Neural cell (in vitro differentiated cells): ENCODE measurements around the gene SNTG2. TPM values are rescaled to one million over a fixed set of nuclear protein-coding genes. Genes with fewer than 3 reads are reported as not detected.

Experiments
- H2AFZ ChIP-seq: fragments of 200-600, 300-800 bp; sonication (generic), shearing (Covaris generic); 2 replicates; pipeline ENCODE4 v1.6.0; 2014; ENCODE audit warnings: low read depth, mild to moderate bottlenecking, antibody characterized with exemption, low read length, moderate library complexity
- H3F3A ChIP-seq: fragments of 200-600 bp; shearing (Covaris generic); 2 replicates; pipeline ENCODE4 v1.6.1; 2016; ENCODE audit warnings: mild to moderate bottlenecking, moderate library complexity, mixed read lengths, antibody characterized with exemption, low read length; ENCODE audit not compliant: insufficient read depth, poor library complexity, severe bottlenecking
- H3K27ac ChIP-seq: fragments of 200-600, 300-800 bp; sonication (generic), shearing (Covaris generic); 2 replicates; pipeline ENCODE4 v1.5.1; 2014; ENCODE audit warnings: mild to moderate bottlenecking, low read length, moderate library complexity
- H3K27me3 ChIP-seq: fragments of 300-800, 200-600 bp; sonication (generic), shearing (Covaris generic); 2 replicates; pipeline ENCODE4 v1.6.0; 2014; ENCODE audit warnings: mild to moderate bottlenecking, low read depth, low read length, moderate library complexity; ENCODE audit not compliant: insufficient read depth
- H3K36me3 ChIP-seq: fragments of 300-800, 200-600 bp; sonication (generic), shearing (Covaris generic); 2 replicates; pipeline ENCODE4 v1.5.1; 2014; ENCODE audit warnings: mild to moderate bottlenecking, antibody characterized with exemption, low read length, moderate library complexity; ENCODE audit not compliant: insufficient read depth
- H3K4me2 ChIP-seq: fragments of 300-800, 200-600 bp; sonication (generic), shearing (Covaris generic); 2 replicates; pipeline ENCODE4 v1.6.0; 2014; ENCODE audit warnings: mild to moderate bottlenecking, low read length
- H3K4me3 ChIP-seq: fragments of 300-800, 200-600 bp; sonication (generic), shearing (Covaris generic); 2 replicates; pipeline ENCODE4 v1.5.1; 2014; ENCODE audit warnings: mild to moderate bottlenecking, low read length, moderate library complexity
- H3K79me2 ChIP-seq: fragments of 200-600 bp; shearing (Covaris generic); replicated peaks from 2 replicates; pipeline ENCODE4 v1.6.0; 2014; ENCODE audit warnings: mild to moderate bottlenecking, low read length, moderate library complexity; ENCODE audit not compliant: insufficient read depth
- H3K9ac ChIP-seq: fragments of 300-800, 200-600 bp; sonication (generic), shearing (Covaris generic); 2 replicates; pipeline ENCODE4 v1.6.1; 2016; ENCODE audit warnings: mild to moderate bottlenecking, low read length, mixed read lengths
- H3K9me2 ChIP-seq: fragments of 200-600 bp; shearing (Covaris generic); 2 replicates; pipeline ENCODE4 v1.6.1; 2016; ENCODE audit warnings: mild to moderate bottlenecking, low read length, mixed read lengths; ENCODE audit not compliant: insufficient read depth
- H3K9me3 ChIP-seq: fragments of 200-600, 300-800 bp; sonication (generic), shearing (Covaris generic); 2 replicates; pipeline ENCODE4 v1.6.1; 2016; ENCODE audit warnings: mild to moderate bottlenecking, mixed run types, low read length, moderate library complexity, mixed read lengths
- H4K20me1 ChIP-seq: fragments of 200-600 bp; shearing (Covaris generic); 2 replicates; pipeline ENCODE4 v1.6.1; 2016; ENCODE audit warnings: mild to moderate bottlenecking, mixed run types; ENCODE audit not compliant: insufficient read depth
- CTCF ChIP-seq: fragments of 450-650 bp; IDR thresholded peaks from 2 replicates; pipeline ENCODE4 v1.5.1; 2014; ENCODE audit warnings: antibody characterized with exemption, mild to moderate bottlenecking, moderate library complexity; ENCODE audit not compliant: poor library complexity, severe bottlenecking
- EP300 ChIP-seq: fragments of 450-650 bp; conservative IDR thresholded peaks from 2 replicates; pipeline ENCODE4 v1.6.1; 2014; ENCODE audit warnings: antibody characterized with exemption, mild to moderate bottlenecking, moderate library complexity; ENCODE audit not compliant: poor library complexity, severe bottlenecking
- EZH2 ChIP-seq: fragments of 200-600, 300-800 bp; shearing (Covaris generic), sonication (generic); IDR thresholded peaks from 2 replicates; pipeline ENCODE4 v1.6.1; 2014; ENCODE audit warnings: antibody characterized with exemption, low read length, borderline replicate concordance, mild to moderate bottlenecking; ENCODE audit not compliant: insufficient read depth, poor library complexity, severe bottlenecking
- MXI1 ChIP-seq: fragments of 450-650 bp; conservative IDR thresholded peaks from 2 replicates; pipeline ENCODE4 v1.6.1; 2014; ENCODE audit warnings: antibody characterized with exemption, mild to moderate bottlenecking; ENCODE audit not compliant: poor library complexity, severe bottlenecking
- POLR2AphosphoS5 ChIP-seq: IDR thresholded peaks from 2 replicates; pipeline ENCODE4 v1.6.1; 2012
- RAD21 ChIP-seq: fragments of 450-650 bp; conservative IDR thresholded peaks from 2 replicates; pipeline ENCODE4 v1.6.1; 2014; ENCODE audit warnings: antibody characterized with exemption, mild to moderate bottlenecking, moderate library complexity
- REST ChIP-seq: IDR thresholded peaks from 2 replicates; pipeline ENCODE4 v1.6.1; 2012; ENCODE audit warnings: borderline replicate concordance
- SMC3 ChIP-seq: fragments of 450-650 bp; conservative IDR thresholded peaks from 2 replicates; pipeline ENCODE4 v1.6.1; 2014; ENCODE audit warnings: antibody characterized with exemption, mild to moderate bottlenecking, moderate library complexity; ENCODE audit not compliant: poor library complexity
- TAF1 ChIP-seq: IDR thresholded peaks from 2 replicates; pipeline ENCODE4 v1.6.1; 2012; ENCODE audit warnings: low read depth
- polyA plus RNA-seq: library from polyadenylated mRNA; depleted of rRNA; stranded (reverse); fragments of >200 nt; gene quantifications from 2 replicates; pipeline ENCODE4 v1.2.3, GENCODE V29; 2014

SNTG2 gene
- polyA plus RNA-seq, 1 donor from 2014 or later, result not detected

GRCh38 chr2:1405967-1406366, 455.3 kb downstream of the SNTG2 start:
- no peak overlapping the region for H3K9ac ChIP-seq
- no peak overlapping the region for H3K4me3 ChIP-seq
- H3K79me2 ChIP-seq, result no peaks in the 10 kb centered on the region
- no peaks in the 10 kb centered on the region for H3K9me2 ChIP-seq
- H3K27ac ChIP-seq, result no peak overlapping the region
- H3K36me3 ChIP-seq, result no peaks in the 10 kb centered on the region
- no peaks in the 10 kb centered on the region for H4K20me1 ChIP-seq
- no peak overlapping the region for H3K4me2 ChIP-seq
- no peaks in the 10 kb centered on the region for H3K9me3 ChIP-seq
- TF ChIP-seq MXI1 (no peak), TAF1 (no peak)
- H3F3A ChIP-seq, result no peaks in the 10 kb centered on the region
- no peaks in the 10 kb centered on the region for H3K27me3 ChIP-seq
- no peak overlapping the region for H2AFZ ChIP-seq

- Histone ChIP-seq H2AFZ (no peak overlapping the region), H3K4me2 (no peak overlapping the region), H3K4me3 (no peak overlapping the region), H3K9ac (no peak overlapping the region), H3K27ac (no peak overlapping the region), H3K9me3 (no peaks in the 10 kb centered on the region), H3K36me3 (no peaks in the 10 kb centered on the region), H4K20me1 (no peaks in the 10 kb centered on the region), H3F3A (no peaks in the 10 kb centered on the region), H3K79me2 (no peaks in the 10 kb centered on the region), H3K9me2 (no peaks in the 10 kb centered on the region), H3K27me3 (no peaks in the 10 kb centered on the region)
- TF ChIP-seq POLR2AphosphoS5 (no peak), EP300 (no peak), SMC3 (no peak), TAF1 (no peak), MXI1 (no peak), EZH2 (no peak), CTCF (no peak), REST (no peak)
These were observed 455.8 kb downstream of the SNTG2 start for GRCh38 chr2:1406434-1406833.

GRCh38 chr2:1407950-1408675, 457.5 kb downstream of the SNTG2 start:
- no peak overlapping the region for H3K4me2 ChIP-seq
- H3K36me3 ChIP-seq, result no peaks in the 10 kb centered on the region
- no peaks in the 10 kb centered on the region for H3K9me3 ChIP-seq
- H3K27me3 ChIP-seq, result no peaks in the 10 kb centered on the region
- H3K27ac ChIP-seq, result no peak overlapping the region
- no peak overlapping the region for H2AFZ ChIP-seq
- no peaks in the 10 kb centered on the region for H3F3A ChIP-seq
- no peaks in the 10 kb centered on the region for H3K79me2 ChIP-seq
- no peak for TF ChIP-seq MXI1
- TF ChIP-seq TAF1, result no peak
- TF ChIP-seq REST, result no peak
- TF ChIP-seq RAD21, result no peak
- TF ChIP-seq SMC3, result no peak
- TF ChIP-seq CTCF, result no peak
- TF ChIP-seq EZH2, result no peak
- no peak for TF ChIP-seq POLR2AphosphoS5
- no peak for TF ChIP-seq EP300
- H3K9me2 ChIP-seq, result no peaks in the 10 kb centered on the region
- no peaks in the 10 kb centered on the region for H4K20me1 ChIP-seq
- H3K9ac ChIP-seq, result no peak overlapping the region
- no peak overlapping the region for H3K4me3 ChIP-seq
